Measurements from ENCODE around the gene PTPRK.

GRCh38 chr6:128376952-128377503 is 143.4 kb downstream of the PTPRK start:
- TF ChIP-seq RAD21 (IDR thresholded peaks at IDR 0.05 in 1 of 2, conservative IDR thresholded peaks at IDR 0.05 in 1 of 2; ENCODE audit: low read depth in 2 of 2, low read length in 2 of 2) (no peak), CTCF (IDR thresholded peaks at IDR 0.05; ENCODE audit: control extremely low read depth in 1 of 3, insufficient read depth in 1 of 3, low read depth in 1 of 3, low read length in 3 of 3) (no peak), RFX5 (IDR thresholded peaks at IDR 0.05; ENCODE audit: borderline replicate concordance, low read depth, low read length) (no peak), SP2 (IDR thresholded peaks at IDR 0.05; ENCODE audit: low read length) (no peak), TBP (IDR thresholded peaks at IDR 0.05; ENCODE audit: low read depth, low read length) (no peak), POLR2AphosphoS5 (IDR thresholded peaks at IDR 0.05; ENCODE audit: low read depth, low read length) (no peak)
